ENCODE measurements around the gene MBP. TPM values are rescaled to one million over a fixed set of nuclear protein-coding genes. Genes with fewer than 3 reads are reported as not detected.

MBP gene
- total and polyA plus RNA-seq, 2 donors (not counting 3 experiments of a cell fraction or from before 2014, with no cell fraction given), result 1.7 to 2.3 TPM

- Histone ChIP-seq H3K36me3 (ENCODE audit: control insufficient read depth in 2 of 2, extremely low read depth in 1 of 2, insufficient read depth in 2 of 2, low read length in 2 of 2) (no peaks in the 10 kb centered on the region), H2AFZ (ENCODE audit: low read depth, low read length) (no peak overlapping the region), H3K4me3 (replicated peaks in 1 of 3; ENCODE audit: insufficient read depth in 1 of 3, low read depth in 1 of 3, low read length in 3 of 3) (no peak overlapping the region), H3K27ac (ENCODE audit: insufficient read depth, low read depth, low read length) (no peak overlapping the region), H3K9ac (replicated peaks; ENCODE audit: extremely low read depth, insufficient read depth, low read length) (no peak overlapping the region), H3K27me3 (ENCODE audit: control insufficient read depth in 2 of 2, insufficient read depth in 2 of 2, low read length in 2 of 2) (no peaks in the 10 kb centered on the region), H3K79me2 (ENCODE audit: control insufficient read depth, insufficient read depth, low read length) (no peaks in the 10 kb centered on the region), H3K9me3 (replicated peaks; ENCODE audit: control insufficient read depth, insufficient read depth, low read length) (no peaks in the 10 kb centered on the region), H3K4me1 (ENCODE audit: control insufficient read depth, extremely low read depth, insufficient read depth, low read length) (peaks cover 5% of the 10 kb centered on the region), H3K9me1 (replicated peaks; ENCODE audit: control insufficient read depth, extremely low read depth, insufficient read depth, low read length) (no peaks in the 10 kb centered on the region), H3K4me2 (ENCODE audit: insufficient read depth, low read length) (no peak overlapping the region), H4K20me1 (replicated peaks; ENCODE audit: control insufficient read depth, extremely low read depth, insufficient read depth, low read length) (no peaks in the 10 kb centered on the region)
- DNase-seq (ENCODE audit: low read depth, low spot score), result no peak
- ChIA-PET POLR2A (no interaction called here), CTCF (no interaction called here)
- no TSS peak for BruUV-seq (replicated peaks)
- no peak for FAIRE-seq
- dilution Hi-C loops (cut with MboI; ENCODE audit: extremely low pct_ligation_motif_present, low sequenced_read_pairs), result no loop called here
- intact Hi-C loops (cut with micrococcal nuclease), result no loop called here
- TF ChIP-seq POLR2AphosphoS5 (IDR thresholded peaks at IDR 0.05; ENCODE audit: insufficient read depth, low read depth, low read length) (no peak), JUN (IDR thresholded peaks at IDR 0.05; ENCODE audit: borderline replicate concordance, insufficient read depth, insufficient read length, low read depth) (no peak), EZH2 (IDR thresholded peaks at IDR 0.05; ENCODE audit: borderline replicate concordance, low read depth, low read length, severe bottlenecking) (no peak)
Measured at GRCh38 chr18:77144451-77145118, 12.0 kb upstream of the MBP start.

- no peaks in the 10 kb centered on the region for H3K27me3 ChIP-seq (ENCODE audit: control insufficient read depth in 2 of 2, insufficient read depth in 2 of 2, low read length in 2 of 2)
- H3K36me3 ChIP-seq (ENCODE audit: control insufficient read depth in 2 of 2, extremely low read depth in 1 of 2, insufficient read depth in 2 of 2, low read length in 2 of 2), result no peaks in the 10 kb centered on the region
- no peaks in the 10 kb centered on the region for H3K79me2 ChIP-seq (ENCODE audit: control insufficient read depth, insufficient read depth, low read length)
- TF ChIP-seq FOS (IDR thresholded peaks at IDR 0.05; ENCODE audit: borderline replicate concordance, insufficient read depth, low read length), result no peak
- TF ChIP-seq GATA2 (IDR thresholded peaks at IDR 0.05; ENCODE audit: insufficient read depth, insufficient read length, low read depth, low read length), result no peak
- TF ChIP-seq POLR2A (IDR thresholded peaks at IDR 0.05; ENCODE audit: low read depth, low read length), result no peak
- no peak for TF ChIP-seq JUN (IDR thresholded peaks at IDR 0.05; ENCODE audit: borderline replicate concordance, insufficient read depth, insufficient read length, low read depth)
- TF ChIP-seq EZH2 (IDR thresholded peaks at IDR 0.05; ENCODE audit: borderline replicate concordance, low read depth, low read length, severe bottlenecking), result no peak
- no peak for TF ChIP-seq MYC (IDR thresholded peaks at IDR 0.05; ENCODE audit: low read depth, low read length)
- no peak for TF ChIP-seq CTCF (IDR thresholded peaks at IDR 0.05; ENCODE audit: extremely low read depth in 1 of 2, insufficient read depth in 1 of 2, low read depth in 1 of 2, low read length in 2 of 2)
- no peak for TF ChIP-seq MAX (IDR thresholded peaks at IDR 0.05; ENCODE audit: insufficient read depth, insufficient read length)
- TF ChIP-seq POLR2AphosphoS5 (IDR thresholded peaks at IDR 0.05; ENCODE audit: insufficient read depth, low read depth, low read length), result no peak
- no peak overlapping the region for H3K9ac ChIP-seq (replicated peaks; ENCODE audit: extremely low read depth, insufficient read depth, low read length)
- no TSS peak for BruUV-seq (replicated peaks)
- H3K4me2 ChIP-seq (ENCODE audit: insufficient read depth, low read length), result no peak overlapping the region
- no peaks in the 10 kb centered on the region for H4K20me1 ChIP-seq (replicated peaks; ENCODE audit: control insufficient read depth, extremely low read depth, insufficient read depth, low read length)
- no peak overlapping the region for H3K4me3 ChIP-seq (replicated peaks in 1 of 3; ENCODE audit: insufficient read depth in 1 of 3, low read depth in 1 of 3, low read length in 3 of 3)
- H3K9me1 ChIP-seq (replicated peaks; ENCODE audit: control insufficient read depth, extremely low read depth, insufficient read depth, low read length), result no peaks in the 10 kb centered on the region
- ChIA-PET CTCF (interaction anchor here (1.3 kb wide), 1 partner anchor 9 kb away, joined by 4 read pairs; no protein-coding TSS in a partner anchor), POLR2A (no interaction called here)
- no peaks in the 10 kb centered on the region for H3K9me3 ChIP-seq (replicated peaks; ENCODE audit: control insufficient read depth, insufficient read depth, low read length)
- DNase-seq (ENCODE audit: low read depth, low spot score) (no peak), FAIRE-seq (no peak)
- dilution Hi-C loops (cut with MboI; ENCODE audit: extremely low pct_ligation_motif_present, low sequenced_read_pairs) (no loop called here), intact Hi-C loops (cut with micrococcal nuclease) (no loop called here)
- H3K4me1 ChIP-seq (ENCODE audit: control insufficient read depth, extremely low read depth, insufficient read depth, low read length), result peaks cover 5% of the 10 kb centered on the region
- H3K27ac ChIP-seq (ENCODE audit: insufficient read depth, low read depth, low read length), result no peak overlapping the region
- no peak overlapping the region for H2AFZ ChIP-seq (ENCODE audit: low read depth, low read length)
Measured at GRCh38 chr18:77144046-77144445, 11.5 kb upstream of the MBP start.

Measured in endothelial cell of umbilical vein (primary cell).